Activated CD4-positive, alpha-beta T cell treated with anti-CD3 and anti-CD28 coated beads, Interleukin-2, Interleukin-4, amounts not matched to agents 100 ng/mL and 50 ng/mL, durations not matched to agents 16 hours and 8 hours (primary cell): Measurements from ENCODE around the gene VWC2.
A peak's percentile ranks its signal among the peaks of the same experiment; 100 is the strongest.

ENCODE experiments used
- DNase-seq: peaks from one replicate; pipeline ENCODE4 v3.0.0-alpha.2; 2020; ENCODE audit warnings: low spot score

VWC2 gene

GRCh38 chr7:49783446-49783845 is 10.0 kb downstream of the VWC2 start:
- no peak for DNase-seq

GRCh38 chr7:49787980-49788379 is 14.5 kb downstream of the VWC2 start:
- DNase-seq, result no peak

DNA sequence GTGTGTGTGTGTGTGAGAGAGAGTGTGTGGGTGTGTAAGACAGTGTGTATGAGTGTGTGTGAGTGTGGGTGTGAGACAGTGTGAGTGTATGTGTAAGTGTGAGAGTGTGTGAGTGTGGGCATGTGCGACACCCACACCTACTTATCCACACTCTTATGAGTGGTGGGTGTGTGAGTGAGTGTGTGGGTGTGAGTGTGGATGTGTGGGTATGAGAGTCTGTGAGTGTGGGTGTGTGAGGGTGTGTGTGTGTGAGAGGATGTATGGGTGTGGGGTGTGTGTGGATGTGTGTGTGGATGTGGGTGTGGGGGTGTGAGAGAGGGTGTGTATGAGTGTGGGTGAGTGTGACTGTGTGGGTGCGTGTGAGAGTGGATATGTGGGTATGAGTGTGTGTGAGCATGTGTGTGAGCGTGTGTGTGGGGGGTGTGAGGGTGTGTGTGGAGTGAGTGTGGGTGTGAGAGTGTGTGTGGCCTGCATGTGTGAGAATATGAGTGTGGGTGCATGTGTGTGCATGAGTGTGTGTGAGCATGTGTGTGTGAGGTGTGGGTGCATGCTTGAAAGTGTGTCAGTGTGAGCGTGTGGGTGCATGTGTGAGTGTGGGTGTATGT is 15.1 kb downstream of the VWC2 start:
- no peak for DNase-seq

- no peak for DNase-seq
Observed at GRCh38 chr7:49789736-49790135, 16.3 kb downstream of the VWC2 start.

- DNase-seq, result no peak
Observed at GRCh38 chr7:49790209-49790608, 16.8 kb downstream of the VWC2 start.

- peak; percentile 27 for DNase-seq
Observed at GRCh38 chr7:49791088-49791741, 17.8 kb downstream of the VWC2 start.

GRCh38 chr7:49797987-49798660 is 24.7 kb downstream of the VWC2 start:
- no peak for DNase-seq

DNA sequence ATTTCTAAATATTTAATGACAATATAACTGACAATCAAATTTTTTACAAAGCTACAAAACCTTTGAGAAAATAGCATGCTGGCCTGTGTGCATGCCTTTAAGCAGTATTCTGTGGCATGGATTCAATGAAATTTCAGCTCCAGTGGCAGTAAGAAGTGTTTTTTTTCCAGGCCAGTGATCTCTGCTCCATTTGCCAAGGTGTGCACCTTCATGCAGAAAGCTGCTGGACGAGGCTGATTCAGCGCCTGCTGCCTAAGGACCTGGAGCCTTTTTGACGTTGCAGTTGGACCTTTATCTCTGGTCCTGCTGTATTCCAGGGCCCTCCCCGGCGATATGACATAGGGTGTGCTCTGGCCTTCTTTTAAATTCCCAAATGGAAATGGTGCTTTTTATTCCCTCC is 26.6 kb downstream of the VWC2 start:
- DNase-seq, result no peak

DNA sequence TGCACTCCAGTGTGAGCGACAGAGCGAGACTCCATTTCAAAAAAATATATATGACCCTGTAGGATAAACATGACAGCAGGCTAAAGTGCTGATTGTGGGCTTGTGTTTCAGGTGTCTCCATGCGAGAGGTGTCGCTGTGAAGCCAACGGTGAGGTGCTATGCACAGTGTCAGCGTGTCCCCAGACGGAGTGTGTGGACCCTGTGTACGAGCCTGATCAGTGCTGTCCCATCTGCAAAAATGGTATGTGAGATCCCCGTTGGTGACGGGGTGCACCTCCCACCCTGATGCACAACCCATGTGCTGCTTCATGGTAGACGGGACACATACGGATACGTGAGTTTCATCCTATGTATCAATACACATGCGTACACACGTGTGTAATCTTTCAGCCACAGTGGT is 29.2 kb downstream of the VWC2 start:
- DNase-seq, result no peak

- no peak for DNase-seq
Observed at GRCh38 chr7:49803812-49804211, 30.4 kb downstream of the VWC2 start.

GRCh38 chr7:49805371-49806007 is 32.1 kb downstream of the VWC2 start:
- no peak for DNase-seq

DNA sequence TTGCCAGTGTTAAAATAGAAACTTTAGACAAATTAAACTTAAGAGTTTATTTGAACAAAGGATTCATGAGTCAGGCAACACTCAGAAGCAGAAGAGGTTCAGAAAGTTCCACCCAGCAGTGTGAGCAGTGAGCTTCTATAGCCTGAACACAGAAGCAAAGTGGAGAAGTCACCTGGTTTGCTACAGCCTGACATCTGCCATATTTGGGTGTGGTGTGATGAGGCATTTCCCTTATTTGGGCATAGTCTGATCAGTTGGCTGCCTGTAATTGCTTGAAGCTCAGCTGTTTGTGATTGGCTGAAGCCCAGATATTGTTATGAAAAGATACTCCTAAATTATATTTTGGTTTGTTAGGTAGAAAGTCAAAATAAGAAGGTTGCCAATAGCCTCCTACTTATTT is 39.1 kb downstream of the VWC2 start:
- DNase-seq, result no peak

DNA sequence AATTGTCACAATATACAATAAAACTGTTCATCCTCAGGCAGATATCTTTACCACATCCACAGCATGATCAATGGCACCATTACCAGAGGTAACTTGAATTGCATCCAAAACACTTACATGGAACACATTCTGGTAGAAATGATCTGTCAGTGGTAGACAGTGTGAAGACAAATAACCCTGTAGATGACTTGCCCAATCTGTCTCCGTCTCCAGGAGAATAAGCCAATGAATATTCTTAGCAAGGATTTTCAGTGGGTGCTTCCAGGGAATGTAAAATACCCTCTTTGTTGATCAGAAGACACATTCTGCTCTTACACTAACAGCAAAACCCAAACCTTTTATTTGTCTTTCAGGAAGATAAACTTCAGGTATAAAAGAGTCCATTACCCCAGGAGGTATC is 43.8 kb downstream of the VWC2 start:
- no peak for DNase-seq

- no peak for DNase-seq
Observed at GRCh38 chr7:49821181-49821580, 47.7 kb downstream of the VWC2 start.

DNA sequence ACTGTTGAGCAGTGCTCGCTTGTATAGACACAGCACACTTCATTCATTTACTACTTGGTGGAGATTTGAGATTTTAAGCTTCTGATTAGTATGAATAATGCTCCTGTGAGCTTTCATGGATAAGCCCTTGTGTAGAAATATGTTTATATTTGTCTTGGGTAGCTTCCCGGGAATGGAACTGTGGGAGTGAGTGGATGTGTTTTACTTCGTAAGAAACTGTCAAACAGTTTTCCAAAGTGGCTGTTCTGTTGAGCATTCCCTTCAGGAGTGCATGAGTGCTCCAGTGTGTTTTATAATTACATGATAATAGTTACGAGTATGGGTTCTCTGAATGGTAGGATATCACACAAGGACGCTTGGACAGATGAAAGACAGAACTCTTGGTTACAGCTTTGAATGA is 49.4 kb downstream of the VWC2 start:
- no peak for DNase-seq

DNA sequence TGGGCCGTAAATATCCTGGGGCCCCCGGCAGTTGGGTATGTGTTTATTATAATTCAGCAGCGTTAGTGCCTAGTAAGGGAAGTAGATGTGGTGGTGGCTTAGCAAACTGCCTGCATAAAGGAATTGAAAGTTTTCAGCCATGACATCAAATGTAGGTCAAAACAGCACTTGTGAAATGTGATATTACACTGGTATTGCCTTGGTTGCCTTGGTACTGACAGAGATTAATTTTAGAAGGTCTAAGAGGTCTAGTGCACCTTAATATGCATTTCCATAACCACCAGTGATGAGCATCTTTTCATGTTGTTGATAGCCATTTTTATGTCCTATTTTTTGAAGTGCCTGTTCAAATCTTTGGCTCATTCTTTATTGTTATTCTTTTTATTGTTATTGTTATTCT is 50.1 kb downstream of the VWC2 start:
- DNase-seq, result no peak

DNA sequence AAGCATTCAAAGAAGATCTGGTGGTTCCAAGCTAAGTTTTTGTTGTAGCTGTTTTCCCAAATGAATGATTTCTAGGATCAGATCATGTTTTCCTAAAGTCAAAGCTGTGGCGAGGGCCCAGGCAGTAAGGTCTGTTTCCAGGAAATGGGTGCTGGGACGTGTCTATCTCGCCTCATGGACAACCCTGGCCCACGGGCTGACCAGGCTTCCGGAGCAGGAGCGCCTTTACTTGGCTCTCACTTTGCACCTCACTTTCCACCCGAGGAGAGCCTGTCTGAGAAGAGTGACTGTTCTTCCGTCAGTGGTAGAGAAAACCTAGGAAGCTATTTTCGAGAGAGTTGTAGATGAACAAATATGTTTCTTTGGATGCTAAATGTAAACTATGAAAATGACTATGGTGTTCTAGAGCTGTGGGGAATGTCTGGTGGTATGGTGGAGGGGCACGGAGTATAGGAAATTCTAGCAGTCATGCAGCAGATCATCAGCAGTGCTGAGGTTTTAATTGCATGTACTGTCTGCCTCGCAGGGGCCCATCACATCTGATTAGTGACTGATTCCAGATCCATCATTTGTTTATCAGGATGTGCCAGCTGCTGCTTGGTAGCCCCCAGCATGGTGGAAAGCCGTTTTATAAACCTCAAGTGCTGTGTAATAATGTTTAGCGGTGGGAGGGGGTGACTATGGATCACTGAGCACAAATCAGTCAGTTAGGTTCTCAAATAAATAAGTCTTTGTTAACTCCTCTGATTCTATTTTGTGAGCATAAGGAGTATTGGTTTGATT is 66.6 kb downstream of the VWC2 start:
- DNase-seq, result no peak

DNA sequence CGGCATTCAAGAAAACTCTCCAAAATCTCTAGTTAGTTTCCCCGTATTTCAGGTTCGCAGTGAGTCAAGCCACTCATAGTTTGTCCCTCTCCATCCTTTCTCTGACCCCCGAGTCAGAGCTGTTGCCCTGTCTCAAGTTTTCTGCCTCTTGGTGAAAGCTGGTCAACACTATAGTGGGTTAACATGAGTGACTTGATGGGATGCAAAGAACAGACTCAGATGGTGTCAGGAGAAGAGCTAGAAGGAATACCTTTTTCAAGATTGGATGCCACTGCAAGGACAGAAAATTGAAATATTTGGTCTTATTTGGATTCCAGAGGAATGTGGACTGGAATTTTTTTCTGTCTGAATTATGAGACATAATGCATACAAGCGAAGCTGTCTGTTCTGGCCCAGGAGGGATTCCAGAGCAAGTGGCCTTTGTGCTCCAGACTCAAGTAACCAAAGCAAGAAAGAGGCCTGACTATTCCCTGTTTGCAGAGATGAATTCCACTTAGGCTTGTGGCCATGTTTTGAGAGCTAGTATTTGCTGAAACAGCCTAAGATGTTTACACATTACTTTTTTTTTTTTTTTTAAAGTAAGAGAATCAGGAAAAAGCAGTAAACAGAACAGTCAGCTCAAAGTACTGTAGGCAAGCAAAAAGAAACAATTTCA is 67.4 kb downstream of the VWC2 start:
- DNase-seq, result no peak

- no peak for DNase-seq
Observed at GRCh38 chr7:49845626-49846025, 72.2 kb downstream of the VWC2 start.

- no peak for DNase-seq
Observed at GRCh38 chr7:49848211-49848841, 74.9 kb downstream of the VWC2 start.

DNA sequence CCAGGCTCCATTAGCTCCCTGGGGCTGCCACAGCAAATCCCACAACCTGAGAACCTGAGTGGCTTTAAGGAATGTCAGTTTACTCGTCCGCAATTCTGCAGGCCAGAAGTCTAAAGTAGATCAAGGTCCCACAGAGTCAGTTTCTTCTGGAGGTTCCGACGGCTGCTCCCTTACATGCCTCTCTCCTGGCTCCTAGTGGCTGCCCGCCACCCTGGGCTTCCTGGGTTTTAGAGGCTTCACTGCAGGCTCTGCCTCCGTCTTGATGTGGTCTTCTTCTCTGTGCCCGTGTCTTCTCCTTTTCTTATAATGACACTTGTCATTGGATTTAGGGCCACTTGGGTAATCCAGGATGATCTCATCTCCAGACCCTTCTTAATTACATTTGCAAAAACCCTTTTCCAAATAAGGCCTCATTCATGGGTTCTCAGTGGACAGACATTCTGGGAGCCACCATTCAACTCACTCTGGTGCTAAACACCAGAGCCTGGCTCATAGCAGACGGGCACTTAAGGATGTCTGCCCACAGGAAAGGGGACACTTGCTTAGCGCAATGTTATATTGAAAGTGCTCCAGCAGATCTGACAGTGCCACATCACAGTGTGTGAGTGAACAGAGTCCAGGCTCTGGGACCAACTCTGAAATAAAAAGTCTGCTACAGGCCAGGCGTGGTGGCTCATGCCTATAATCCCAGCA is 77.6 kb downstream of the VWC2 start:
- DNase-seq, result no peak
